GM18498 (cell line): ENCODE measurements around the gene TTC6.

Source experiments
- ATAC-seq: cut with Tn5 transposase; IDR thresholded peaks from one replicate; pipeline ENCODE4 v1.9.1; 2021; ENCODE audit warnings: mild to moderate bottlenecking, moderate library complexity; ENCODE audit not compliant: unreplicated experiment

Gene TTC6

GRCh38 chr14:37597914-37598746, 2.7 kb downstream of the TTC6 start:
- no peak for ATAC-seq

DNA sequence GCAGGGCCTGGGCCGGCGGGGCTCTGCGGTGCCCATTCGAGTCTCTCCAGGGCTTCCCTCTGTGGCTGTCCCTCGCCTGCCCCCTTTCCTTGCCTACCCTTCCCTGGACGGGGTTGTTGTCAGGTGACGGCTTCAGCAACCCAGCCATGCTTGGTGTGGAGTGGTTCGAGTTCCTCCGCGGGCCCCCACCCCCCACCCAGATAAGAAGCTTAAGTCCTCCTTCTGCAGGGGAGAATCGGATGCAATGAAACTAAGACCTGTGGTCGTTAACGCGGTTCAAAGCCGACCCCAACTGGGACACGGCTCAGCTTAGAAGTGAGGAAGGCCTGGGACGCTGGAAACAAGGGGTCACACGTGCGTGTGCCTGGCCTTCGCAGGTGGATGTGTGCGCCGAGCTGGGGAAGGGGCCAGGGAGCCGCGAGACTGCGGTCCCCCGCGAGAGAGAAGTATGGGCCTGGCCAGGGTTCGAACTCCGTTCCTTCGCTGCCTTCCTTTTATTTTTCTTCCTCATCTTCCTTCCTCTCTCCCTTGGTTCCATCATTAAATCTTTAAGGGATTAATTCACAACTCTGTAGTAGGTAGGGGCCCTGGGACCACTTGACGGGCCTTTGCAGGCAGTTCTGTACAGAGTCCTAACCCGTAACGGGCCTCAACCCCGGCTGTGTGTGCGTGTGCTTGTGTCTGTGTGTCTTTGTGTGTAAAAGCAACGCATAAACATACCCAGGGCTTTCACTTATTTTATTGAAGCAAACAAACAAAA, 3.5 kb downstream of the TTC6 start:
- no peak for ATAC-seq

DNA sequence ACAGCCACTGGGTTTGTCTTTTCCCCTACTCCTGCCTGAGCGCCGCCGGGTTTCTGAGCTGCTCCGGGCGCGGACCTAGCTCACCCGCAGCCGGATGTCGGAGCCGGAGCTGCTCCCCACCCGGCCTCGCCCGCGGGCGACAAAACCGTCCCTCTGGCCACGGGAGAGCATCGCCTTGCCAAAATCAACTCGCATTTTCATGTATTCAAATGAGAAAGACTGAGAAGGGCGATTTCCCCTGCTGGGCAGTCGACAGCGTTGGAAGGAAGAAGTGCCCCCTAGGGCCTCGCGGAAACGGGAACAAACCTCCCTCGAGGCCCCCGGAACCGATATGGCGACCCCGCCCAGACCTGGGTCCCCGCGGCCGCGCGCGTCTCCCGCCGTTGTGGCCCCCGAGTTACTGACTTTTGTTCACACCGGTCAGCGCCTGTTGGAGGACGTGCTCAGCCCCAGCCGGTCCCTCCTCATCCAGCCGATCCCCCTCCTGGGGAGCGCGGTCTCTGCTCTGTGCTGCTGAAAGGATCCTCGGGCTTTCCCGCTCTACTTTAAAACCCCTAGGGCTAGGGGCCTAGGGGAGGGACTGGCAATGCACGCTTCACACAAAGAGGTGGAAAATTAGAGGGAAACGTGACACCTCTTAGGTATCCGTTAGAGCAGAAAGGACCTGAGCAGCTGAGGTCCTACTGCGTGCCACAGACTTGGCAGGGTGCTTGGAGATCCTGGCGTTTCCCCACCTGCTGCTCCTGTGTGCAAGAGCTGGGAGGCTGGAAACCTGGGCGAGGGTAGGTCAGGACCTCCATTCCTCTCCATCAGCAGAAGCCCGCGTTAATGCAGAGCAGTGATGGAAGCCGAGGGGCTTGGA, 4.3 kb downstream of the TTC6 start:
- ATAC-seq, result no peak

DNA sequence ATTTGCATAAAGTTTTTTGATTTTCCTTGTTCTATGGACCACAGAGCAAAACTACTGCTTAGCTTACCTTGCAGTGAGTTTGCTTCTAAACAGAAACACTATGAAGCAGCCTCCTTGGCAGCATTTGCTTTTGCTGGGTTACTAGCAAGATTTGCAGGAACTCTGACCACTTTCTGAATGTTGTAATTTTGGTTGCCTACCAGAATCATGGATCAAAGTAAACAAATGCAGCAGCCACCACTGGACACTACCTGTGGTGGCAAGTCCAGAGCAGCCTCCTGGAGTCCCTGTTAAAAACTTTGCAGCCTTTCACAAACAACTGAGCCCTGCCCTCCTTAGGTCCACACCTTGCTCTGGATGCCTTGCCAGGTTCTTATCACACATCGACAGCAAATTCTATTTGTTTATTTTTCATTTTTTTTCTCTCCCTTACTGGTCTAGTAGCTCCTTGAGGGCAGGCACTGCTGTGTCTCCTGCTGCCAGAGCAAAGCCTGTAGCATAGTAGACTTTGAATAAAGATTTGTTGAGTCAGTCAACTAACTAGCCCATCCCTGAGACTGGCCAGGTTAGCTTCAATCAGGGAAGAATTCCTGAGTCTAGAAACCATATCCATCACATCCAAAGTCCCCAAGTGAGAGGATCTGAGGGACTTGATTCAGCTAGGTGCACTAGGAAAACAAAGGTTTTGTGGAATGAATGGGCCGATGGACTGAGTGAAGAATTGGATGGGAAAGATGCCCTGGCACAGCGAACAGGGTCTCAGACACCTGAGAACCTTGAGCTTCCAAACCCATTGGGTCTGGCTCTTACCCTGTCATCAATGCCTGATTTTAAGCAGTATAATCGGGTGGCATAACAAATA, 5.7 kb downstream of the TTC6 start:
- no peak for ATAC-seq

- no peak for ATAC-seq
Measured at GRCh38 chr14:37601865-37602264, 6.4 kb downstream of the TTC6 start.

DNA sequence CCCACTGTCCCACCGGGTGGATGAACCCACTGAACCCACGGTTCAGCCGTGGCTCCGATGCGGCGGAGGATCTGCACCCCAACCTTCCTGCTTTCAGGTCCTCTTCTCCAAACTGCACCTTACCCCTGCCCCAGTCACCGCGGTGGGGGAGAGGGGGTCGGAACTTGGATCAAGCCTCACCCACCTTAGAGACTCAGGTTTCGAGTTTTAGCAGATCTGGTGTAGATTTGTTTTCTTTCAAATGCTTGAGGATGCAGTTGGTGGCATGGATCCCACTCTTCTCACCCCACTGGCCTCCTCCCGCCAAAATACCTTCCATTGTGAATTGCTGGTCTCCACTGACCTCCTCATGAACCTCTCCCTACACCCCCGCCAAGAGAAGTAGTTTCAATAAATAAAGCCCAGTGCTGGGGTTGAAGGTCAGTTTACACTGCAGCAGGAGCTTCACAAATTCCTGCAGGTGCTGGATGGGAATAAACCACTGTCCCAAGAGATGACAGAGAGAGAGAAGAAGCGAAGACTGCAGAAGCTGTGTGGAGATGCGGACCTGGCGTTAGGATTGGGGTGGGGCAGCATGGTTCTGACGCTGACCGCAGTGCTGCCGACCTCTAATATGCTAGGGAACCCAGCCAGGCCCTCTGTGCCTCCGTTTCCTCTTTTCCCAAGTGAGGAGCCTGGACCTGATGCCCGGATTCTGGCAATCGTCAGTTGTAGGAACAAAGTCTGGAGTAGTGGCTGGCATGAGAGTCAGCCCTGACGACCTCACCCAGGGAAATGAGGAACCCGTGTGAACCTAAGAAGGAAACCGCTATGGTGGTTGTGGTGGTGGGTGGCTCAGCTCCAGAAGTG, 7.4 kb downstream of the TTC6 start:
- no peak for ATAC-seq

DNA sequence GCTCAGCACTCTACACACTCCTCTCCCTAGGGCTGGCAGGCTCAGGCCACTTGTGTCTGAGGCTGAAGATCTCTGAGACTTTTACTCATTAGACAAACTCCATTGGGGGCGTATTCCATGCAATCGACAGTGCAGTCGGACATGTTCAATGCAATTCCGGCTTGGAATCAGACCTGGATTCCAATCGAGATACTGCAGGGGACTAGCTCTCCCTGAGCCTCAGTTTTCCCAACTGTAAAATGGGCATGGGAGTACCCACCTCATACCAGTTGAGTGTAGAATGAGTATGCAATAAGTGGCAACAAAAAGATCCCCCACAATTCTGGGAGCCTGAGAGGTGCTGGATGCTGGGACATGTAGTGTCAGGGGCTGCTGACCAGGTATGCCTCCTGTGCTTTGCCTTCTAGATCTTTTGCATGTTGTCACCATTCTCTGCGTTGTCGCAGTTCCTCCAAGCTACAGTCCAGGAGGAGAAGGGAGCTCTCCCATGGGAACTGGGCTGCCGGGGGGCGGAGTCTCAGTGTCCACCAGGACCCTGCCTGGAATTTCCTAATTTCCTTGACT, 8.3 kb downstream of the TTC6 start:
- no peak for ATAC-seq

- no peak for ATAC-seq
Measured at GRCh38 chr14:37606678-37607077, 11.2 kb downstream of the TTC6 start.

- ATAC-seq, result no peak
Measured at GRCh38 chr14:37608649-37609048, 13.2 kb downstream of the TTC6 start.

DNA sequence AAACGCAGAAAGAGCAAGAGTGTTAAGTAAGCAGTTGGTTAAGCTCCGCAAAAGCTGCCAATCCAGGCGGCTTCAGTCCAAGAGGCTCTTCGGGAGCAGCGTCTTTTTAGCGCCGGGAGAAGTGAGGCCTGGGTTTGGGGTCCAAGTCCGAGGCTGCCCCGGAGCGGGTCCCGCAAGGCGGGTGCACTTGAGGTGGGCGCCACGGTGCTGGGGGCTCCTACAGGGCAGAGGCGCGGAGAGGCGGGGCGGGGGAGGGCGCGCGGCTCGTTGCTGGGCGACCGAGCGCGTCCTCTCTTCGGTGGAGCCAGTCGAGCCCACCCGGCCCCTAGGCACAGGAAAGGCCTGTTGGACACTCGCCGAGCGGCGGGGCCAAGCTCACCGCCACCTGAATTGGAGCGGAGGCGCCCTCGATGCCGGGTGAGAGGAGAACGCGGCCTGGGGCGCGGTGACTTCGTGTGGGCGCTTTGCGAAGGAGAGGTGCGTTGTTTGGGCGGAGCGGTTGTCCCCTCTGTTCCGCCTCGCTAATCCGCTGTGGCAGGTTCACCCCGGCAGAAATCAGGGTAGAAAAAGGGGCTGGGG, 15.6 kb downstream of the TTC6 start:
- ATAC-seq, result no peak

DNA sequence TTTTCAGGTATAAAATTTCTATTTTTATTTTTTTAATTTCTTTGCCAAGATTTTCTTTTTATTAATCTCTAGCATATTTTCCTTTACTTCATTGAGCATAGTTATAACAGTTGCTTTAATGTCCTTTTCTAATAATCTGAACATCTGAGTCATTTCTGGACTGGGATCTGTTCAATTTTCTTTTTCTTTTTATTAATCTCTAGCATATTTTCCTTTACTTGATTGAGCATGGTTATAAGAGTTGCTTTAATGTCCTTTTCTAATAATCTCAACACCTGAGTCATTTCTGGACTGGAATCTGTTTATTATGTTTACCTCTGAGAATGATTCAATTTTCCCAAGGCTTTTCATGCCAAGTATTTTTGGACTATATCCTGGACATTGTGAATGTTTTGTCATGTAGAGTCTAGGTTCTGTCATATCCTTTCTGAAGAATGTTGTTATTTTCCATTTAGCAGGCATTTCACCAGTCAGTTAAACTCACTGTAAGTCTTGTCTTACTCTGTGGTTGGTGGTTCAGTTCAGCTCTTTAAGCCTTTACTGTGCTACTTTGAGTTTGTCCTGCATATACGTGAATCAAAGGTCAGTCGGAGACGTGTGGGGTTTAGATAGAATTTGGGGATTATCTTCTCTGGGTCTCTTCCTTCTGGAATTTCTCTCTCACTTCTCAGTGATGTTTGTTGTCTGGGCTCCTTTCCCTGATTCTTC, 20.3 kb downstream of the TTC6 start:
- no peak for ATAC-seq

GRCh38 chr14:37616853-37617252, 21.4 kb downstream of the TTC6 start:
- no peak for ATAC-seq

DNA sequence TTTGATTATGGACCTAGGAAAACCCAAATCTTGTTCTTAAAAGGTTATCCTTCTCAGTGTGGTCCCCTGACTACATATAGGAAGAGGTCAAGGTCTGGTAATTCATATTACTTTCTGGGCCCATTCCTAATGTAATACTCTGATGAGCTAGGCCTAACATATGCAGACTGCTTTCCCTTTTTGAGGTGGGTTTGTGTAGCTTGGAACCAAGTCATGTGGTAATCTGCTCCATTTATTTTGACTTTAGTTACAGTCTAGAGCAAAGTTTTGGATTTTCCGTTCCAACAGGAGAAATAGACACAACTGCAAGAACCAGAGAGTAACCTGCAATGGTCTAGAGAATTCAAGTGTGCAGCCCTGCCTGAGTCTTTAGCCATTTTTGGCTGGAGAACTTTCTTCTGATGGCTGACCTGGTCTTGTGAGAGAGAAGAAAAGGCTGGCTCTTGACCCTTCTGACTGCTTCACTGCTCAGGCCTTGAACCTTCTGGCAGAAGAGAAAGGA, 22.5 kb downstream of the TTC6 start:
- ATAC-seq, result no peak

- no peak for ATAC-seq
Measured at GRCh38 chr14:37618498-37619028, 23.1 kb downstream of the TTC6 start.

- no peak for ATAC-seq
Measured at GRCh38 chr14:37620856-37621255, 25.4 kb downstream of the TTC6 start.

- ATAC-seq, result no peak
Measured at GRCh38 chr14:37622231-37622923, 26.9 kb downstream of the TTC6 start.

DNA sequence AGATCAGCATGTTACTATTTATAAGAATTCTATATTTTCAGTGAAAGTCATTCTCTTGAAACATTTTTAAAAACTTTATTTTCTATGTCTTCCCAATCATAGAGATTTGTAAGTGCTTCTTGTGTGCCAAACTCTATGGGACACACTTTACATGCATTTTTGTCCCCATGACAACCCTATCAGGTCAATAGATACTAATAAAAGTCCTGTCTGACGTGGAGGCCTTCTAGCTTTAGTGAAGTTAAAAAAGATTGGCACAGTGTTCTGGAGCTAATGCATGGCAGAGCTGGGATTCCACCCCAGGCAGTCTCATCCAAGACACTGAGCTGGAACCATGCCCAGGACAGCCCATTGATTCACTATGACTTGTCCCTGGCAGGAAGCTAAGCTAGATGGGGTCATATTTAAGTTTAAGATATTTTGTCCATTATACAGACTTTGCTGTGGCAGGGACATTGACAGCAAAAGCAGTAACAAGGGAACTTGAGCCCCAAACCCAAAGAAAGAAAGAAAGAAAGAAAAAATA, 28.1 kb downstream of the TTC6 start:
- ATAC-seq, result no peak
